ENCODE data around the gene APOBR. TPM values are rescaled to one million over a fixed set of nuclear protein-coding genes. Genes with fewer than 3 reads are reported as not detected.
"Not testable (repeated sequence)": the region's sequence is repeated elsewhere in the genome, so short reads cannot be mapped to it uniquely, and the experiment has no call there.

The APOBR gene
- total RNA-seq (2014; rRNA removed) = not detected in 2 replicates
- polyA plus RNA-seq (2012) = not detected

- no peak for DNase-seq (ENCODE audit: low read depth)
Measured at GRCh38 chr16:28494121-28494851, at the start of gene APOBR. TSS of gene APOBR (plus strand) at chr16:28494643. CDS start at chr16:28494682, 39 bp downstream.

- DNase-seq (ENCODE audit: low read depth) = not testable (repeated sequence)
Measured at GRCh38 chr16:28446388-28446787, 48.1 kb upstream of the APOBR start.

- not testable (repeated sequence) for DNase-seq (ENCODE audit: low read depth)
Measured at GRCh38 chr16:28447081-28447480, 47.4 kb upstream of the APOBR start.

- DNase-seq (ENCODE audit: low read depth) = peak; percentile 25
Measured at GRCh38 chr16:28473714-28474265, 20.7 kb upstream of the APOBR start.

GRCh38 chr16:28475221-28475620 lies 19.2 kb upstream of the APOBR start:
- no peak for DNase-seq (ENCODE audit: low read depth)

GRCh38 chr16:28477311-28477920 lies 17.0 kb upstream of the APOBR start:
- DNase-seq (ENCODE audit: low read depth) = no peak

- DNase-seq (ENCODE audit: low read depth) = no peak
Measured at GRCh38 chr16:28478506-28479180, 15.8 kb upstream of the APOBR start.

GRCh38 chr16:28482026-28482425 lies 12.4 kb upstream of the APOBR start:
- no peak for DNase-seq (ENCODE audit: low read depth)

GRCh38 chr16:28483361-28483760 lies 11.1 kb upstream of the APOBR start:
- not testable (repeated sequence) for DNase-seq (ENCODE audit: low read depth)

GRCh38 chr16:28486266-28486665 lies 8.2 kb upstream of the APOBR start:
- no peak for DNase-seq (ENCODE audit: low read depth)

GRCh38 chr16:28491230-28491969 lies 3.0 kb upstream of the APOBR start:
- no peak for DNase-seq (ENCODE audit: low read depth)

- peak; percentile 94 for DNase-seq (ENCODE audit: low read depth)
Measured at GRCh38 chr16:28491970-28492474, 2.4 kb upstream of the APOBR start, which contains the start of gene CLN3. TSS of gene CLN3 (minus strand) at chr16:28492074. CDS start at chr16:28491759, 315 bp downstream.

- DNase-seq (ENCODE audit: low read depth) = no peak
Measured at GRCh38 chr16:28492511-28492910, 1.9 kb upstream of the APOBR start.

- no peak for DNase-seq (ENCODE audit: low read depth)
Measured at GRCh38 chr16:28495098-28495793, 803 bp downstream of the APOBR start.

- DNase-seq (ENCODE audit: low read depth) = no peak
Measured at GRCh38 chr16:28495795-28496749, 1.6 kb downstream of the APOBR start.

- DNase-seq (ENCODE audit: low read depth) = no peak
Measured at GRCh38 chr16:28496844-28497243, 2.4 kb downstream of the APOBR start.

GRCh38 chr16:28497386-28497785 lies 2.9 kb downstream of the APOBR start:
- no peak for DNase-seq (ENCODE audit: low read depth)

GRCh38 chr16:28497861-28498599 lies 3.6 kb downstream of the APOBR start:
- DNase-seq (ENCODE audit: low read depth) = no peak
